Measurements from ENCODE around the gene PTPN3. TPM values are rescaled to one million over a fixed set of nuclear protein-coding genes. Genes with fewer than 3 reads are reported as not detected.

The PTPN3 gene
- polyA plus RNA-seq, 2 of the 4 experiments (the other 2 are of a cell fraction): 8.9 to 20.3 TPM

- POLR2A ChIA-PET: interaction anchor here (0.5 kb wide), 1 partner anchor 19 kb away, joined by 4 read pairs; no protein-coding TSS in a partner anchor
- DNase-seq (ENCODE audit: low read depth in 1 of 2, low spot score in 1 of 2) (no peak), ATAC-seq (no peak), FAIRE-seq (no peak)
- CTCF ChIA-PET: no interaction called here
- Histone ChIP-seq H3K9me3 (0 out of 3 replicates have a peak, but pooled peaks cover 6% of the 10 kb centered on the region), H3K27ac (no peak overlapping the region), H3K4me1 (no peaks in the 10 kb centered on the region), H3K4me2 (no peak overlapping the region), H3K4me3 (no peak overlapping the region)
- 79% methylated on average over 5 of the region's 5 CpGs for WGBS (ENCODE audit: missing lambda C conversion rate)
- TF ChIP-seq ELK1 (IDR thresholded peaks at IDR 0.05; ENCODE audit: low read depth, low read length) (no peak), FOSL2 (IDR thresholded peaks at IDR 0.05) (no peak), FOSL2 (CRISPR knock-in tag; IDR thresholded peaks at IDR 0.05) (no peak), RFX5 (IDR thresholded peaks at IDR 0.05) (no peak), POLR2AphosphoS2 (conservative IDR thresholded peaks at IDR 0.05; ENCODE audit: low read length) (no peak), SMC3 (IDR thresholded peaks at IDR 0.05) (no peak), RAD21 (conservative IDR thresholded peaks at IDR 0.05 in 1 of 2, IDR thresholded peaks at IDR 0.05 in 1 of 2) (no peak), PBX3 (IDR thresholded peaks at IDR 0.05) (no peak), RCOR1 (IDR thresholded peaks at IDR 0.05; ENCODE audit: low read depth, low read length) (no peak), FOXS1 (CRISPR knock-in tag; IDR thresholded peaks at IDR 0.05) (no peak), HDAC2 (IDR thresholded peaks at IDR 0.05) (no peak)
Observed at GRCh38 chr9:109372246-109372645, 125.9 kb downstream of the PTPN3 start.

GRCh38 chr9:109371374-109371773, 126.7 kb downstream of the PTPN3 start:
- TF ChIP-seq EP300 (IDR thresholded peaks at IDR 0.05): no peak
- no peak for TF ChIP-seq JUNB (IDR thresholded peaks at IDR 0.05)
- TF ChIP-seq FOSB (CRISPR knock-in tag; IDR thresholded peaks at IDR 0.05): no peak
- TF ChIP-seq SMC3 (IDR thresholded peaks at IDR 0.05): no peak
- TF ChIP-seq HOXA7 (CRISPR knock-in tag; IDR thresholded peaks at IDR 0.05): no peak
- TF ChIP-seq RCOR1 (IDR thresholded peaks at IDR 0.05; ENCODE audit: low read depth, low read length): no peak
- TF ChIP-seq HEYL (CRISPR knock-in tag; IDR thresholded peaks at IDR 0.05): no peak
- TF ChIP-seq EHF (CRISPR knock-in tag; IDR thresholded peaks at IDR 0.05): no peak
- POLR2A ChIA-PET: no interaction called here
- Histone ChIP-seq H3K9me3 (0 out of 3 replicates have a peak, but pooled peaks cover 6% of the 10 kb centered on the region), H3K27ac (no peak overlapping the region), H3K4me2 (no peak overlapping the region), H3K4me3 (no peak overlapping the region), H3K4me1 (no peaks in the 10 kb centered on the region)
- no peak for ATAC-seq
- no peak for DNase-seq (ENCODE audit: low read depth in 1 of 2, low spot score in 1 of 2)
- 90% methylated on average over 1 of the region's 1 CpG for WGBS (ENCODE audit: missing lambda C conversion rate)
- no peak for FAIRE-seq
- CTCF ChIA-PET: interaction anchor here (1.2 kb wide), 1 partner anchor 10 kb away, joined by 3 read pairs; no protein-coding TSS in a partner anchor

GRCh38 chr9:109369285-109369684, 128.8 kb downstream of the PTPN3 start:
- ATAC-seq: no peak
- TF ChIP-seq NFE2L2 (conservative IDR thresholded peaks at IDR 0.05; ENCODE audit: low read length) (no peak), FOSB (CRISPR knock-in tag; IDR thresholded peaks at IDR 0.05) (no peak), USF2 (IDR thresholded peaks at IDR 0.05) (no peak), HOXB13 (CRISPR knock-in tag; IDR thresholded peaks at IDR 0.05; ENCODE audit: low read depth) (no peak), E2F6 (IDR thresholded peaks at IDR 0.05; ENCODE audit: borderline replicate concordance, low read depth) (no peak), REST (IDR thresholded peaks at IDR 0.05) (no peak), HOXA7 (CRISPR knock-in tag; IDR thresholded peaks at IDR 0.05) (no peak), EHMT2 (IDR thresholded peaks at IDR 0.05; ENCODE audit: low read depth) (no peak), PHF8 (IDR thresholded peaks at IDR 0.05; ENCODE audit: borderline replicate concordance, low read depth) (no peak), ZSCAN20 (CRISPR knock-in tag; IDR thresholded peaks at IDR 0.05) (no peak), MAX (IDR thresholded peaks at IDR 0.05) (no peak), EHF (CRISPR knock-in tag; IDR thresholded peaks at IDR 0.05) (no peak), JUNB (IDR thresholded peaks at IDR 0.05) (no peak)
- Histone ChIP-seq H3K4me3 (no peak overlapping the region), H3K4me2 (no peak overlapping the region), H3K27ac (no peak overlapping the region), H3K4me1 (no peaks in the 10 kb centered on the region), H3K9me3 (0 out of 3 replicates have a peak, but pooled peaks cover 6% of the 10 kb centered on the region)
- POLR2A ChIA-PET: no interaction called here
- CTCF ChIA-PET: interaction anchor here (1.0 kb wide), 1 partner anchor 11 kb away, joined by 3 read pairs; no protein-coding TSS in a partner anchor
- FAIRE-seq: no peak
- 73% methylated on average over 2 of the region's 2 CpGs for WGBS (ENCODE audit: missing lambda C conversion rate)
- DNase-seq (ENCODE audit: low read depth in 1 of 2, low spot score in 1 of 2): no peak
